HG03135 (cell line): ENCODE measurements around the gene KCNH2.

ENCODE experiments used
- ATAC-seq: cut with Tn5 transposase; IDR thresholded peaks from one replicate; pipeline ENCODE4 v1.9.1; 2021; ENCODE audit warnings: mild to moderate bottlenecking, moderate library complexity; ENCODE audit not compliant: unreplicated experiment

Gene KCNH2

GRCh38 chr7:150996376-150997074 is 18.4 kb upstream of the KCNH2 start:
- ATAC-seq = no peak

- ATAC-seq = no peak
These were observed 16.9 kb upstream of the KCNH2 start for GRCh38 chr7:150994838-150995510.

DNA sequence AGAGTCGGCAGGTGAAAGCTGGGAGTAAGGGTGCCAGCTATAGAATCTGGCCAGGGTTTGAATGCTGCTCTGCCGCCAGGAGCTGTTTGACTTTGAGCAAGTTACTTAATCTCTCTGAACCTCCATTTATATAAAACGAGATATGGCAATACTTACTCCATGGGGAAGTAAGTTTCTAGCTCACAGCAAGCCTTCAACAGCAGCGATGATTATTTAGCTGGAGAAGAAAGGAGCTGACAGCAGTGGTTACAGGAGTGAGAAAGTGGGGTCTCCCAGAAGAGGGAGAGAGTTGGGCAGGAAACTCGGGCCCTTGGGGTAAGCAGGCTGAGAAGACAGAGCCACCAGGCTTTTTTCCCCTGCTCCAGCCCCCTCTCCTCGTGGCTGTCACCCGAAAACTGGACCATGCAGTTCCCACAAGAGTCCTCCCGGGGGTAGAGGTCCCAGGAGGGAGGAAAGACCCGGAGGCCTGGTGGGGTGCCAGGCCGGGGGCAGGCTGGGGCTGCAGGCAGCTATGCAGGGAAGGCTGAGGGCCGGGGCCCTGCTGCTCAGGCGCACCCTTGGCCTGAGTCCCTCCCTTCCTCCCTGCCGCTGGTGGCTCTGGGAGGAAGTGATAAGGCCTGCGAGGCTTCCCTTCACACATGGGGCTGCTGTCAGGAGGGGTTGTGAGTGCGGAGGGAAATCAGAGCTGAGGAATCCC is 16.2 kb upstream of the KCNH2 start:
- ATAC-seq = no peak

- no peak for ATAC-seq
These were observed 15.4 kb upstream of the KCNH2 start for GRCh38 chr7:150993511-150993910.

DNA sequence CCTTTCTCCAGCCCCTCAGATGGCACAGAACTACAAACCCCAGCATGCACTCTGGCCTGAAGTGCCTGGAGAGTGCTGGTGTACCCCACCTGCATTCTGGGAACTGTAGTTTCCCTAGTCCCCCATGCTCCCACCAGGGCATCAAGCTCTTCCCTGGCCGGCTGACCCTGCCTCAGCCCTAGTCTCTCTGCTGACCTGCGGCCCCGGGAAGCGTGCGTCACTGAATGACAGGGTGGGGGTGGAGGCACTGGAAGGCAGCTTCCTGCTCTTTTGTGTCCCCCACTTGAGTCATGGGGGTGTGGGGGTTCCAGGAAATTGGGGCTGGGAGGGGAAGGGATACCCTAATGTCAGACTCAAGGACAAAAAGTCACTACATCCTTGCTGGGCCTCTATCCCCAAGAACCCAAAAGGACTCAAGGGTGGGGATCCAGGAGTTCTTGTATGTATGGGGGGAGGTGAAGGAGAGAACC is 14.7 kb upstream of the KCNH2 start:
- no peak for ATAC-seq

GRCh38 chr7:150992051-150992640 is 14.0 kb upstream of the KCNH2 start:
- no peak for ATAC-seq

DNA sequence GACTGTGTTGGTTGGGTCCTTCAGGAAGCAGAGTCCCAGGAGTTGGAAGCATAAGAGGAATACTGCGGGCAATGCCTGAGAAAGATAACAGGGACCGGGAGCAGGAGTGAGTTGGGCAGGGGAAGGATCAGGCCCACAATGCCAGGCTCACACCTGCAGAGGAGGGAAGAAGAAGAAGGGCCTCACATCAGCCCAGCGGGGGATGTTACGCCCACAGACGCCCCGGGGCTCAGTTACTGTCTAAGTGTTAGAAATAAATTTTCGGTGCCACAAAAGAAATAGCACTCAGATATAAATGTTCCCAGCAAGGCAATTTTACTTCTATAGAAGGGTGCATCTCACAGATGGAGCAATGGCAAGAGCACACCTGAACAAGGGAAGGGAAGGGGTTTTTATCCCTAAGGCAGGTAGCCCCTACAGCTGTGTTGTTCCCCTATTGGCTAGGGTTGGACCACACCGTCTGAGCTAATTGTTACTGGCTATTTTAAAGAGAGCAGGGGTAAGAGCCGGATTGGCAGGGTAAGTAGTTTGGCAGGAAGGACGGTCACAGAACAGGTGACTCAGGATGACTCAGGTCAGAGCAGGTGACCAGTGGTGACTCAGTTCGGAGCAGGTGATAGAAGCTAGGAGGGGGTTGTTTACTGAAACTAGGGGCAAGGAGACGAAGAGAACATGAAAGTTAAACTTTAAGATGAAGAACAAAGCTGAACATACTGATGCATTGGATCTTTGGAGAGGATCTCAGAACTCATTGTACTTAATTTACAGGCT is 12.5 kb upstream of the KCNH2 start, which contains the start of gene NOS3:
NOS3 (plus strand) TSS at position 602 of the 771 bp plus-strand sequence. CDS start 2,787 bp downstream, outside the sequence.
- ATAC-seq = no peak

GRCh38 chr7:150989456-150989855 is 11.3 kb upstream of the KCNH2 start:
- ATAC-seq = no peak

- no peak for ATAC-seq
These were observed 10.4 kb upstream of the KCNH2 start for GRCh38 chr7:150988230-150989226.

- ATAC-seq = no peak
These were observed 8.4 kb upstream of the KCNH2 start for GRCh38 chr7:150986556-150986955.

DNA sequence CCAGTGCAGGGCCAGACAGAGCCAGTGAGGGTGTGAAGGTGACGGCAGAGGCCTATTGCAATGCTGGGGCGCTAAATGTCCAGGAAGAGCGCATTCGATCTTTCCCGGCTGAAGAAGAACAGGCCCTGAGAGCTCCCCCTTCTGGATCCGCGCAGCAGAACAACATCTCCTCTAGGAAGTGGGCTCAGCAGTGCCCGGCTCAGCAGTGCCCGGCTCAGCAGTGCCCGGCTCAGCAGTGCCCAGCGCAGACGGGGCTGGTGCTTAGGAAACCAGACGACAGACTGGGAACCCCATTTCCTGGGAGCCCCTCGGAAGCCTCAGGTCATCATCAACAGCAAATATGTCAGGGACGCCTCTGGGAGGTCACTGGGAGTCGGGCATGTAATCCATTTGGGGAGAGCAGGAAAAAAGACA is 8.0 kb upstream of the KCNH2 start:
- ATAC-seq = no peak

DNA sequence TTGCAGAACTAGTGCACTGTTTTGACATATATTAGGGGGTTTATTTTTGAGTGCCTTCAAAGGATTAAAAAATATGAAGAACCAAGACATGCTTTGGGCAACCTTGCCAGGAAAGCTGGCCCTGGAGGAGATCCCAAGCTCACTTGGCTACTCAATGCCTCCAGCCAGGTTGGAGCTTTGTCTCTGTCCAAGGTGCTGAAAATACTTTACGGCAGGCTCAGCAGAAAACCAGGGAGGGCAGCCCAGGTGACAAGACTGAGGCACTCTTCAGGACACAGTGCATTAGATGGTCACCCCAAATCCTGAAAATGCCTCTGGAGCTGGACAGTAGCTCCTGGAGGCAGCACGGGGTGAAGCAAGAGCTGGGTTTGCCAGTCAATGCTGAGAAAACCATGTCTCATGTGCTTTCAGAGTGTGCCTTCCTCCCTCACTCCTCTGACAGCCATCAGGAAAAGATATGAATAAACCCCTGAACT is 5.8 kb upstream of the KCNH2 start:
- no peak for ATAC-seq

- no peak for ATAC-seq
These were observed 4.2 kb upstream of the KCNH2 start for GRCh38 chr7:150982351-150982750.

GRCh38 chr7:150981644-150982043 is 3.5 kb upstream of the KCNH2 start:
- ATAC-seq = no peak

DNA sequence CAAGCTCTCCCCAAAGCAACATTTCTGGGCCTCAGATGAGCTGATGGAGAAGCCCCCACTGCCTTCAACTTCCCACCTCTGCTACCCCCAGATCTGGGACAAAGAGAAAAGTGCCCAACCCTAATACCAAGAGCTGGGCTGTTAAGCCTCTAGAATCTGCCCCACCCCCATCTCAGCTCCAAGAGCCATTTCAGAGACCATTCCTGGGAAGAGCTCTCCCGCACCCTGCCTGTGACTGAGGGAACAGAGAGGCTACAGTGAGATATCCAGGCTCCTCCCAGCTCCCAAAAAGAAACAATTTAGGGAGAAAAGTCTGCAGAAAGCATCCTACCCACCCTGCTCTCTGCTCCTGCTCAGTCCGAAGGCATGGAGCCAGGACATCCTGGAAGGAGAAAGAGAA is 2.5 kb upstream of the KCNH2 start:
- no peak for ATAC-seq

DNA sequence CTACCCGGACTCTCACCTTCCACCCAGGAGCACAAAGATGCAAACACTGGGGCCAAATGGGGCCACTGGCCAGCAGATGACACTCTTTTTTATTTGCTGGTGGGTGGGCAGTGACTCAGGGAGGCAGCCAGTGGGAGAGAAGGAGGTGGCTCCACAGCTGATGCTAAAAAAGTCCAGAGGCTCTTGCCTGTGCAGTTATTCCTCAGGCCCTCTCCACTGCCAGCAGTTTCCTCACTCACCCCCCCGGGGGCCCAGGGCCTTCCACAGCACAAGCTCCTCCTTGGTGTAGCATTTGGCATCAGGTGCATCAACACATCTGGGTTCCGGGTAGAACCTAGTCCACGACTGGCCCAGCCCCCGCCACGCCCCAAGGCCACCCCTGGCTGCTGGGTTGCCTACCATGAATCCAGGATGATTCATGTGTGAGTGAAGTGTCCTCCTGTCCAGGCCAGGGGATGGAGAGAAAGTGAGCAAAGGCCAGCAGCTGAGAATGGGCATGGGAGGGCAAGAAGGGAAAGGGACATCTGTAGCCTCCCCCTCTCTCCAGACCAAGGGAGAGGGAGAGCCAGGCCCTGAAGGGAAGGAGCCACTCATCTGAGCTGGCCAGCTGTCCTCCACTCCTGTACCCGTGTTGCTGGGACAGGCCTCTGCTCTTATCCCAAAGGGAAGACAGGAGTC is 1.7 kb upstream of the KCNH2 start:
- ATAC-seq = no peak

DNA sequence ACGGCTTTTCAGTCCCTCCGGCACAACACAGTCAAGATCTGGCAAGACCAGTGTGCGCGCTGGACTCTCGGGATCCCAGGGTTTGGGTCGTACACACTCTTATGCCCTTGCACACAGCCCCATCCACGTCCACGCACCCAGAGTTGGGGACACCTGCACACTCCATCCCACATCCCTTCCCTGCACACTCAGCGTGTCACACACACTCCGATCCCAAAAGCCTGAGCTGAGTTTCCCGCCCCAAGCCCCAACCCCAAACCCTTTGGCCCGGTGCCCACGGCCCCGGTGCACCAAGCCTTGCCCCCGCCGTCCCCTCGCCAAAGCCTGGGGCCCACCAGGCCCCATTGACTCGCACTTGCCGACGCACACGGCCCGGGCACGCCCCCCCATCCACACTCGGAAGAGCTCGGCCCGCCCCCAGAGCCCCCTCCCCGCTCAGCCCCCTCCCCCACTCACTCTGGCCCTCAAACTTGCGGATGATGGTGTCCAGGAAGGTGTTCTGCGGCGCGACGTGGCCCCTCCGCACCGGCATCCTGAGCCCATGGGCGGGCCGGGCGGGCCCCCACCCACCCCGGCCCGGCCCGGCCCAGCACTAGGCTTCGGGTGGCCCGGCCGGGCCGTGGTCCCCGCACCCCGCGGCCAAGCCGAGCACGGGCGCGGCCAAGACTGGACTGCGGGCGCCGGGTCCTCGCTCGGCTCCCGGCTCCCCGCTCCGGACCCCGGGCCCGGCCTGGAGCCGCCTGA is 567 bp downstream of the KCNH2 start:
- no peak for ATAC-seq
